A549 (cell line): ENCODE results near the gene ASPSCR1. TPM values are rescaled to one million over a fixed set of nuclear protein-coding genes. Genes with fewer than 3 reads are reported as not detected.

Experiments
- ATAC-seq, 2 experiments: fragments of 200-7000 bp in 1 of 2; fragments of >200 bp in 1 of 2; cut with Nextera tagmentation in 1 of 2; cut with Tn5 transposase in 1 of 2; 3 replicates each; pipeline versions ENCODE4 v1.8.0 to v1.9.1; 2018 to 2020; ENCODE audit warnings: mild to moderate bottlenecking in 1 of 2, moderate library complexity in 1 of 2
- CTCF ChIA-PET: fragments of 300-600 bp; sonication (Branson Sonifier 250); formaldehyde crosslinking; extraction: SDS; loops from one replicate; lab custom pipeline; 2021; ENCODE audit warnings: antibody characterized with exemption, inconsistent platforms; lab: Yijun Ruan, JAX
- POLR2A ChIA-PET: fragments of 350-600 bp; formaldehyde crosslinking; extraction: SDS; loops from one replicate; lab custom pipeline; 2021; ENCODE audit warnings: antibody characterized with exemption, inconsistent platforms; lab: Yijun Ruan, JAX
- DNase-seq, 2 experiments: peaks; one replicate each; pipeline versions ENCODE4 v3.0.0 to v3.0.0-alpha.2; 2011 to 2016; ENCODE audit warnings: low read depth in 1 of 2, low spot score in 1 of 2
- FAIRE-seq: peaks from 2 replicates; lab custom pipeline; 2011; peaks lifted over from hg19 to GRCh38; lab: Jason Lieb, UNC
- H3K27ac ChIP-seq, 2 experiments: fragments of >200 bp; sonication (Bioruptor Twin); formaldehyde crosslinking; 3 replicates each; pipeline ENCODE4 v1.5.1; 2016 to 2017
- H3K4me1 ChIP-seq: fragments of >200 bp; sonication (Bioruptor Twin); formaldehyde crosslinking; 3 replicates; pipeline ENCODE4 v1.6.1; 2016
- H3K4me2 ChIP-seq: fragments of >200 bp; sonication (Bioruptor Twin); formaldehyde crosslinking; 3 replicates; pipeline ENCODE4 v1.6.1; 2016
- H3K4me3 ChIP-seq: fragments of >200 bp; sonication (Bioruptor Twin); formaldehyde crosslinking; 3 replicates; pipeline ENCODE4 v1.5.1; 2016
- H3K9me3 ChIP-seq: fragments of >200 bp; sonication (Bioruptor Twin); formaldehyde crosslinking; 3 replicates; pipeline ENCODE4 v1.6.1; 2016
- CBX2 ChIP-seq: fragments of 200-600 bp; sonication (generic); IDR thresholded peaks from 2 replicates; pipeline ENCODE4 v1.6.1; 2016; ENCODE audit warnings: low read depth, mild to moderate bottlenecking, borderline replicate concordance
- CBX8 ChIP-seq: fragments of 200-600 bp; sonication (generic); IDR thresholded peaks from 2 replicates; pipeline ENCODE4 v1.6.1; 2016
- CEBPB ChIP-seq, 2 experiments: fragments of >200 bp in 1 of 2; sonication (Bioruptor Twin) in 1 of 2; formaldehyde crosslinking in 1 of 2; IDR thresholded peaks; 2 replicates each; pipeline ENCODE4 v1.6.1; 2012 to 2016
- EHMT2 ChIP-seq: fragments of 200-600 bp; sonication (generic); IDR thresholded peaks from 2 replicates; pipeline ENCODE4 v1.6.1; 2016; ENCODE audit warnings: antibody characterized with exemption, low read depth, mild to moderate bottlenecking, moderate library complexity
- EP300 ChIP-seq, 2 experiments: fragments of >200 bp; sonication (Bioruptor Twin); formaldehyde crosslinking; IDR thresholded peaks; 2 replicates in 1 of 2; 3 replicates in 1 of 2; pipeline ENCODE4 v1.6.1; 2016 to 2017
- FOXS1 ChIP-seq: fragments of 250-450 bp; sonication (Bioruptor Pico); IDR thresholded peaks from 2 replicates; pipeline ENCODE4 v1.5.0; 2020; ENCODE audit warnings: mild to moderate bottlenecking, moderate library complexity
- GATA3 ChIP-seq: IDR thresholded peaks from 2 replicates; pipeline ENCODE4 v1.6.1; 2012; ENCODE audit warnings: borderline replicate concordance
- HOXB5 ChIP-seq: fragments of 250-450 bp; sonication (Bioruptor Pico); IDR thresholded peaks from 2 replicates; pipeline ENCODE4 v1.5.0; 2020; ENCODE audit warnings: mild to moderate bottlenecking, moderate library complexity
- JUNB ChIP-seq: fragments of >200 bp; sonication (Bioruptor Twin); formaldehyde crosslinking; IDR thresholded peaks from 2 replicates; pipeline ENCODE4 v1.6.1; 2016
- MAFK ChIP-seq: fragments of 450-650 bp; IDR thresholded peaks from 2 replicates; pipeline ENCODE4 v1.6.1; 2014; ENCODE audit not compliant: partially characterized antibody
- MAZ ChIP-seq: fragments of 150-350 bp; IDR thresholded peaks from 2 replicates; pipeline ENCODE4 v1.6.1; 2014; ENCODE audit warnings: antibody characterized with exemption, low read depth, low read length, borderline replicate concordance
- NFE2L2 ChIP-seq: fragments of 150-350 bp; conservative IDR thresholded peaks from 2 replicates; pipeline ENCODE4 v1.6.1; 2014; ENCODE audit warnings: low read length
- NPAS2 ChIP-seq: fragments of 250-450 bp; sonication (Bioruptor Pico); IDR thresholded peaks from 2 replicates; pipeline ENCODE4 v1.8.0; 2022; ENCODE audit warnings: mild to moderate bottlenecking, moderate library complexity, borderline replicate concordance
- PHF8 ChIP-seq: fragments of 200-600 bp; sonication (generic); IDR thresholded peaks from 2 replicates; pipeline ENCODE4 v1.6.1; 2016; ENCODE audit warnings: low read depth, mild to moderate bottlenecking, antibody characterized with exemption, moderate library complexity, borderline replicate concordance
- POLR2AphosphoS2 ChIP-seq: conservative IDR thresholded peaks from 2 replicates; pipeline ENCODE4 v1.6.1; 2012; ENCODE audit warnings: low read length, improper control_type of control experiment, inconsistent platforms
- RFX5 ChIP-seq: fragments of 450-650 bp; IDR thresholded peaks from 2 replicates; pipeline ENCODE4 v1.7.1; 2014; ENCODE audit warnings: antibody characterized with exemption, mild to moderate bottlenecking, moderate library complexity
- RNF2 ChIP-seq: fragments of 200-600 bp; sonication (generic); IDR thresholded peaks from 2 replicates; pipeline ENCODE4 v1.6.1; 2016; ENCODE audit warnings: low read depth, mild to moderate bottlenecking, antibody characterized with exemption, moderate library complexity, borderline replicate concordance
- WGBS: methylation state at CpG from one replicate; pipeline ENCODE4 v1.1.6; 2017; ENCODE audit errors: missing lambda C conversion rate; 5-methylcytosine and 5-hydroxymethylcytosine counted together
- polyA plus RNA-seq, 4 experiments: library from polyadenylated mRNA; depleted of rRNA in 3 of 4; stranded (reverse); fragments of >200 nt; fragmentation: RNase III in 1 of 4; extraction: RNeasy Plus Mini Kit Qiagen cat#74134 plus additional on column Dnase treatment in 1 of 4; gene quantifications; 2 replicates in 3 of 4; 3 replicates in 1 of 4; pipeline ENCODE4 v1.2.3, GENCODE V29; 2011 to 2017
- TF ChIP-seq, protein P1 (sequence below): fragments of 250-450 bp; sonication (Bioruptor Pico); IDR thresholded peaks from 2 replicates; pipeline ENCODE4 v1.5.0; 2020; ENCODE audit warnings: low read depth, mild to moderate bottlenecking, moderate library complexity
- TF ChIP-seq, protein P2 (sequence below): IDR thresholded peaks from 2 replicates; pipeline ENCODE4 v1.6.1; 2012
- TF ChIP-seq, protein P3 (sequence below): IDR thresholded peaks from 2 replicates; pipeline ENCODE4 v1.6.1; 2012
- TF ChIP-seq, protein P4 (sequence below): fragments of 200-600 bp; sonication (generic); IDR thresholded peaks from 2 replicates; pipeline ENCODE4 v1.6.1; 2016; ENCODE audit warnings: antibody characterized with exemption, mild to moderate bottlenecking, moderate library complexity
- TF ChIP-seq, protein P5 (sequence below): fragments of 250-450 bp; sonication (Bioruptor Pico); IDR thresholded peaks from 2 replicates; pipeline ENCODE4 v1.5.0; 2021; ENCODE audit warnings: mild to moderate bottlenecking, moderate library complexity, borderline replicate concordance
- TF ChIP-seq, protein P6 (sequence below): fragments of 450-650 bp; IDR thresholded peaks from 2 replicates; pipeline ENCODE4 v1.6.1; 2014; ENCODE audit warnings: antibody characterized with exemption

The ASPSCR1 gene
- polyA plus RNA-seq, 2 of the 4 experiments (the other 2 are of a cell fraction) = 12.3 to 25.7 TPM

DNA sequence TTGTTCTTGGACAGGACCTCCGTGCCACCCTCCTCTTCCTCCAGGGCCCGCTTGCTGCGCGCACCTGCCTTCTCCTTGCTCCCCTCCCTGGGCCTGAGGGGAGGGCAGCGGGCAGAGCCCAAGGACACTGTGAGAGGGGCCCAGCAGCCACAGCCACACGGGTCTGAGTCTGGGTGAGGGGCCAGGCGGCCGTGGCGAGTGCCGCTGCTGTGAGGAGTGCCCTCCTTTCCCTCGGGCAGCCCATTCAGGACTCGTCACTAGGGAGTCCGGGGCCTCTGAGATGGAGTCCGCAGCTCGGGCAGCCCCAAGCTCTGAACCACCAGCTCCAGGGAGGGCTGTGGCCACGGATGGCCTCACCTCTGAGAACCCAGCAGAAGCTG, 82.6 kb downstream of the ASPSCR1 start:
- CTCF ChIA-PET = interaction anchor here (0.6 to 21.7 kb wide), 5 partner anchors 9 to 100 kb away, joined by 3 to 191 read pairs (median 5); partner anchors contain the start of genes DCXR and RAC3
- POLR2A ChIA-PET = interaction anchor here (1.3 to 2.8 kb wide), 2 partner anchors 22 to 38 kb away, joined by 5 to 10 read pairs; partner anchors contain the start of genes DCXR and FASN
- no peak for TF ChIP-seq NPAS2 (CRISPR knock-in tag)
- TF ChIP-seq RFX5 = no peak
- no peak for TF ChIP-seq GATA3
- no peak for TF ChIP-seq FOXS1 (CRISPR knock-in tag)
- no peak for TF ChIP-seq CBX8
- TF ChIP-seq, protein P1, sequence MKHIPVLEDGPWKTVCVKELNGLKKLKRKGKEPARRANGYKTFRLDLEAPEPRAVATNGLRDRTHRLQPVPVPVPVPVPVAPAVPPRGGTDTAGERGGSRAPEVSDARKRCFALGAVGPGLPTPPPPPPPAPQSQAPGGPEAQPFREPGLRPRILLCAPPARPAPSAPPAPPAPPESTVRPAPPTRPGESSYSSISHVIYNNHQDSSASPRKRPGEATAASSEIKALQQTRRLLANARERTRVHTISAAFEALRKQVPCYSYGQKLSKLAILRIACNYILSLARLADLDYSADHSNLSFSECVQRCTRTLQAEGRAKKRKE (CRISPR knock-in tag) = no peak
- TF ChIP-seq CBX2 = no peak
- TF ChIP-seq JUNB = no peak
- TF ChIP-seq MAZ = no peak
- TF ChIP-seq CEBPB (IDR thresholded peaks at IDR 0.05) = no peak
- TF ChIP-seq, protein P2, sequence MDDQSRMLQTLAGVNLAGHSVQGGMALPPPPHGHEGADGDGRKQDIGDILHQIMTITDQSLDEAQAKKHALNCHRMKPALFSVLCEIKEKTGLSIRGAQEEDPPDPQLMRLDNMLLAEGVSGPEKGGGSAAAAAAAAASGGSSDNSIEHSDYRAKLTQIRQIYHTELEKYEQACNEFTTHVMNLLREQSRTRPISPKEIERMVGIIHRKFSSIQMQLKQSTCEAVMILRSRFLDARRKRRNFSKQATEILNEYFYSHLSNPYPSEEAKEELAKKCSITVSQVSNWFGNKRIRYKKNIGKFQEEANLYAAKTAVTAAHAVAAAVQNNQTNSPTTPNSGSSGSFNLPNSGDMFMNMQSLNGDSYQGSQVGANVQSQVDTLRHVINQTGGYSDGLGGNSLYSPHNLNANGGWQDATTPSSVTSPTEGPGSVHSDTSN = no peak
- no peak for TF ChIP-seq EP300 (IDR thresholded peaks at IDR 0.05)
- no peak for TF ChIP-seq EHMT2
- TF ChIP-seq, protein P3, sequence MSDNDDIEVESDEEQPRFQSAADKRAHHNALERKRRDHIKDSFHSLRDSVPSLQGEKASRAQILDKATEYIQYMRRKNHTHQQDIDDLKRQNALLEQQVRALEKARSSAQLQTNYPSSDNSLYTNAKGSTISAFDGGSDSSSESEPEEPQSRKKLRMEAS = no peak
- no peak for TF ChIP-seq HOXB5
- TF ChIP-seq, all 56 proteins: peak for 0
- Histone ChIP-seq H3K27ac (no peak overlapping the region), H3K9me3 (no peaks in the 10 kb centered on the region), H3K4me2 (no peak overlapping the region), H3K4me3 (no peak overlapping the region), H3K4me1 (peaks cover 13% of the 10 kb centered on the region; the same call in 2 of the 3 replicates)
- WGBS = 91% methylated on average over 16 of the region's 16 CpGs
- DNase-seq (no peak), ATAC-seq (no peak), FAIRE-seq (no peak)

DNA sequence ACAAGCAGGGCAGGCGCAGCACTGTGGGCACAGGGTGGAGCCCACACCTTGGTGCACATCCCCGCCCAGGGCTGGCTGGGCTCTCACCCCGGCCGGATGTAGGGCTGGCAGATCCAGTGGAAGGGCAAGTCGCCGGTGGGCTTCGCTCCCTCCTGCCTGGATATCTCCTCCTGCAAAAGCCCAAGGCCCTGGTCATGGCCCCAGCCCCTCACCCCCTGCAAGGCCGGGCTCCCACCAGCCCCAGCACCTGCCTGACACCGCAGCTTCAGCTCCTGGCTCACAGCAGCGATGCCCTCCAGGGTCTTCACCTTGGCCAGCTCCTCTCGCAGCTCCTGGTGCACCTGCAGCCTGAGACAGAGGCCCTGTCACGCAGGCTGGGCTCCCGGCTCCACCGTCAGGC, 83.2 kb downstream of the ASPSCR1 start:
- no peak overlapping the region for H3K4me3 ChIP-seq
- POLR2A ChIA-PET = interaction anchor here (1.3 to 2.8 kb wide), 2 partner anchors 23 to 38 kb away, joined by 5 to 10 read pairs; partner anchors contain the start of genes DCXR and FASN
- no peaks in the 10 kb centered on the region for H3K9me3 ChIP-seq
- H3K27ac ChIP-seq = no peak overlapping the region
- no peak overlapping the region for H3K4me2 ChIP-seq
- 89% methylated on average over 14 of the region's 14 CpGs for WGBS
- CTCF ChIA-PET = interaction anchor here (0.6 to 21.7 kb wide), 5 partner anchors 8 to 101 kb away, joined by 3 to 191 read pairs (median 5); partner anchors contain the start of genes DCXR, GPS1, RAC3 and RFNG
- TF ChIP-seq RNF2 (no peak), POLR2AphosphoS2 (no peak), MAFK (no peak), NFE2L2 (no peak), PHF8 (no peak), EP300 (IDR thresholded peaks at IDR 0.05) (no peak), CBX2 (no peak)
- TF ChIP-seq, protein P4, sequence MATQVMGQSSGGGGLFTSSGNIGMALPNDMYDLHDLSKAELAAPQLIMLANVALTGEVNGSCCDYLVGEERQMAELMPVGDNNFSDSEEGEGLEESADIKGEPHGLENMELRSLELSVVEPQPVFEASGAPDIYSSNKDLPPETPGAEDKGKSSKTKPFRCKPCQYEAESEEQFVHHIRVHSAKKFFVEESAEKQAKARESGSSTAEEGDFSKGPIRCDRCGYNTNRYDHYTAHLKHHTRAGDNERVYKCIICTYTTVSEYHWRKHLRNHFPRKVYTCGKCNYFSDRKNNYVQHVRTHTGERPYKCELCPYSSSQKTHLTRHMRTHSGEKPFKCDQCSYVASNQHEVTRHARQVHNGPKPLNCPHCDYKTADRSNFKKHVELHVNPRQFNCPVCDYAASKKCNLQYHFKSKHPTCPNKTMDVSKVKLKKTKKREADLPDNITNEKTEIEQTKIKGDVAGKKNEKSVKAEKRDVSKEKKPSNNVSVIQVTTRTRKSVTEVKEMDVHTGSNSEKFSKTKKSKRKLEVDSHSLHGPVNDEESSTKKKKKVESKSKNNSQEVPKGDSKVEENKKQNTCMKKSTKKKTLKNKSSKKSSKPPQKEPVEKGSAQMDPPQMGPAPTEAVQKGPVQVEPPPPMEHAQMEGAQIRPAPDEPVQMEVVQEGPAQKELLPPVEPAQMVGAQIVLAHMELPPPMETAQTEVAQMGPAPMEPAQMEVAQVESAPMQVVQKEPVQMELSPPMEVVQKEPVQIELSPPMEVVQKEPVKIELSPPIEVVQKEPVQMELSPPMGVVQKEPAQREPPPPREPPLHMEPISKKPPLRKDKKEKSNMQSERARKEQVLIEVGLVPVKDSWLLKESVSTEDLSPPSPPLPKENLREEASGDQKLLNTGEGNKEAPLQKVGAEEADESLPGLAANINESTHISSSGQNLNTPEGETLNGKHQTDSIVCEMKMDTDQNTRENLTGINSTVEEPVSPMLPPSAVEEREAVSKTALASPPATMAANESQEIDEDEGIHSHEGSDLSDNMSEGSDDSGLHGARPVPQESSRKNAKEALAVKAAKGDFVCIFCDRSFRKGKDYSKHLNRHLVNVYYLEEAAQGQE = no peak
- TF ChIP-seq, protein P5, sequence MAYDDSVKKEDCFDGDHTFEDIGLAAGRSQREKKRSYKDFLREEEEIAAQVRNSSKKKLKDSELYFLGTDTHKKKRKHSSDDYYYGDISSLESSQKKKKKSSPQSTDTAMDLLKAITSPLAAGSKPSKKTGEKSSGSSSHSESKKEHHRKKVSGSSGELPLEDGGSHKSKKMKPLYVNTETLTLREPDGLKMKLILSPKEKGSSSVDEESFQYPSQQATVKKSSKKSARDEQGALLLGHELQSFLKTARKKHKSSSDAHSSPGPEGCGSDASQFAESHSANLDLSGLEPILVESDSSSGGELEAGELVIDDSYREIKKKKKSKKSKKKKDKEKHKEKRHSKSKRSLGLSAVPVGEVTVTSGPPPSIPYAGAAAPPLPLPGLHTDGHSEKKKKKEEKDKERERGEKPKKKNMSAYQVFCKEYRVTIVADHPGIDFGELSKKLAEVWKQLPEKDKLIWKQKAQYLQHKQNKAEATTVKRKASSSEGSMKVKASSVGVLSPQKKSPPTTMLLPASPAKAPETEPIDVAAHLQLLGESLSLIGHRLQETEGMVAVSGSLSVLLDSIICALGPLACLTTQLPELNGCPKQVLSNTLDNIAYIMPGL = no peak
- TF ChIP-seq, protein P1 (CRISPR knock-in tag) = no peak
- TF ChIP-seq, protein P6, sequence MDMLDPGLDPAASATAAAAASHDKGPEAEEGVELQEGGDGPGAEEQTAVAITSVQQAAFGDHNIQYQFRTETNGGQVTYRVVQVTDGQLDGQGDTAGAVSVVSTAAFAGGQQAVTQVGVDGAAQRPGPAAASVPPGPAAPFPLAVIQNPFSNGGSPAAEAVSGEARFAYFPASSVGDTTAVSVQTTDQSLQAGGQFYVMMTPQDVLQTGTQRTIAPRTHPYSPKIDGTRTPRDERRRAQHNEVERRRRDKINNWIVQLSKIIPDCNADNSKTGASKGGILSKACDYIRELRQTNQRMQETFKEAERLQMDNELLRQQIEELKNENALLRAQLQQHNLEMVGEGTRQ = no peak
- TF ChIP-seq, all 56 proteins: peak for 0
- no peak for DNase-seq
- ATAC-seq = no peak; a peak in 1 of 6 replicates
- H3K4me1 ChIP-seq = peaks cover 13% of the 10 kb centered on the region; the same call in 2 of the 3 replicates
- FAIRE-seq = no peak
